Transverse colon (tissue), 4 donors: ENCODE data around the gene CLCA4. TPM values are rescaled to one million over a fixed set of nuclear protein-coding genes. Genes with fewer than 3 reads are reported as not detected.

ENCODE experiments used
- DNase-seq: peaks from one replicate; pipeline ENCODE4 v3.0.0-alpha.2; 2019
- H3K27ac ChIP-seq, 4 donors: fragments of 200-600 bp; sonication (generic); 2 replicates each; pipeline ENCODE4 v1.5.1; 2016 to 2018; ENCODE audit warnings: inconsistent platforms in 4 of 4
- H3K27me3 ChIP-seq: fragments of 200-600 bp; sonication (generic); 2 replicates; pipeline ENCODE4 v1.5.1; 2017; ENCODE audit warnings: inconsistent platforms
- H3K36me3 ChIP-seq, 4 donors: fragments of 200-600 bp; sonication (generic); 2 replicates each; pipeline ENCODE4 v1.5.1; 2017 to 2019; ENCODE audit warnings: inconsistent platforms in 4 of 4
- H3K4me1 ChIP-seq, 4 donors: fragments of 200-600 bp; sonication (generic); 2 replicates each; pipeline ENCODE4 v1.5.1; 2017 to 2020; ENCODE audit warnings: inconsistent platforms in 4 of 4
- H3K4me3 ChIP-seq, 4 donors: fragments of 200-600 bp; sonication (generic); 1 replicate in 1 of 4; 2 replicates in 3 of 4; pipeline versions ENCODE4 v1.5.1 to v1.6.1; 2017 to 2019; ENCODE audit warnings: inconsistent platforms in 4 of 4
- H3K9me3 ChIP-seq, 2 donors: fragments of 200-600 bp; sonication (generic); 2 replicates each; pipeline ENCODE4 v1.5.1; 2017 to 2019; ENCODE audit warnings: inconsistent platforms in 2 of 2
- CTCF ChIP-seq, 5 experiments: fragments of 200-600 bp in 3 of 5; fragments of 450-650 bp in 2 of 5; sonication (generic) in 3 of 5; IDR thresholded peaks; 1 replicate in 2 of 5; 2 replicates in 3 of 5; pipeline ENCODE4 v1.5.1; 2016 to 2017; ENCODE audit warnings: antibody characterized with exemption in 5 of 5, inconsistent platforms in 3 of 5, mild to moderate bottlenecking in 2 of 5, moderate library complexity in 1 of 5
- EP300 ChIP-seq: sonication (generic); formaldehyde crosslinking; IDR thresholded peaks from one replicate; pipeline ENCODE4 v1.6.1; 2017; ENCODE audit warnings: antibody characterized with exemption, low read depth
- POLR2A ChIP-seq: fragments of 450-650 bp; IDR thresholded peaks from one replicate; pipeline ENCODE4 v1.6.1; 2016; ENCODE audit warnings: antibody characterized with exemption, mild to moderate bottlenecking, moderate library complexity
- POLR2AphosphoS5 ChIP-seq, 3 donors: sonication (generic); formaldehyde crosslinking; IDR thresholded peaks; one replicate each; pipeline ENCODE4 v1.6.1; 2016; ENCODE audit warnings: antibody characterized with exemption in 3 of 3
- WGBS, 2 donors: methylation state at CpG; one replicate each; pipeline ENCODE4 v1.1.5; 2018; ENCODE audit warnings: low coverage in 1 of 2; 5-methylcytosine and 5-hydroxymethylcytosine counted together
- in situ Hi-C, 4 donors: fragments of 200-750 bp; cut with MboI; loops; one replicate each; pipeline versions ENCODE4 v1.15.0 to v1.15.1; 2017; ENCODE audit warnings: low sequenced_read_pairs in 3 of 4, low pct_ligation_motif_present in 1 of 4, low pct_unique_long_range_greater_than_20kb in 1 of 4
- intact Hi-C: fragments of 100-400 bp; cut with DNase I; formaldehyde crosslinking; loops from one replicate; pipeline ENCODE4 v1.15.1; 2023; ENCODE audit warnings: low total_unique reads
- total RNA-seq, 4 donors: library from RNA; depleted of rRNA; stranded (reverse); fragments of >200 nt; gene quantifications; one replicate each; pipeline ENCODE4 v1.1.0, GENCODE V29; 2016

Gene CLCA4
- total RNA-seq, 4 donors from 2014 or later, result 0.40 to 1,312 (median 849) TPM

- in situ Hi-C loops, result no loop called here
- Histone ChIP-seq H3K27me3 (no peaks in the 10 kb centered on the region), H3K27ac (no peak overlapping the region), H3K4me1 (peaks cover 0 to 15% (median 4%) of the 10 kb centered on the region in 4 donors), H3K36me3 (no peaks in the 10 kb centered on the region), H3K4me3 (no peak overlapping the region), H3K9me3 (no peaks in the 10 kb centered on the region)
- WGBS, 2 donors, result 39 to 65% methylated on average over 2 to 3 of the region's 3 CpGs
- intact Hi-C loops, result no loop called here
- no peak for TF ChIP-seq CTCF (IDR thresholded peaks at IDR 0.05)
- no peak for TF ChIP-seq EP300
- no peak for TF ChIP-seq POLR2A
- no peak for TF ChIP-seq POLR2AphosphoS5 (IDR thresholded peaks at IDR 0.05)
- DNase-seq, result no peak
Observed at GRCh38 chr1:86551305-86551704, 4.4 kb downstream of the CLCA4 start.

DNA sequence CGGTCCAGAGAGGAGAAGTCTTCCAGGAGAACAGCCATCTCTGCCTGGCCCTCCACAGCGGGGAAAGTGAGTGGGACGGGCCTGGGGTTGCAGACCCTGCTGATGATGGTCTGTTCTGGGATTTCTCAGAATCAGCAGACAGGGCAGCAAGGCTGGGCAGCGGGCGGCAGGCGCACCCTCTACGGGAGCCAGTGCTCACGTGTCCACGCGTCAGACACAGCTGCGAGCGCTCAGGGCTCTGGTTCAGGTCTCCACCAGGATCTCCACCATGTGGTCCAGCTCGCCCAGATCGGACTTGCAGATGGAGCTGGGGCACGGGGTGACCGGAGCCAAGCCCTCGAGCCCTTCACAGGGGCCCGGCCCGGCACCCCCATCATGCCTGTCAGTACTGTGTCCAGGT lies 5.5 kb downstream of the CLCA4 start:
- Histone ChIP-seq H3K27me3 (no peaks in the 10 kb centered on the region), H3K4me3 (no peak overlapping the region), H3K4me1 (peaks cover 0 to 10% (median 4%) of the 10 kb centered on the region in 4 donors), H3K36me3 (no peaks in the 10 kb centered on the region), H3K27ac (no peak overlapping the region), H3K9me3 (no peaks in the 10 kb centered on the region)
- in situ Hi-C loops, result no loop called here
- intact Hi-C loops, result no loop called here
- TF ChIP-seq EP300 (no peak), CTCF (IDR thresholded peaks at IDR 0.05) (no peak), POLR2AphosphoS5 (IDR thresholded peaks at IDR 0.05) (no peak), POLR2A (no peak)
- WGBS, 2 donors, result 93 to 94% methylated on average over 3 to 19 of the region's 19 CpGs
- no peak for DNase-seq

DNA sequence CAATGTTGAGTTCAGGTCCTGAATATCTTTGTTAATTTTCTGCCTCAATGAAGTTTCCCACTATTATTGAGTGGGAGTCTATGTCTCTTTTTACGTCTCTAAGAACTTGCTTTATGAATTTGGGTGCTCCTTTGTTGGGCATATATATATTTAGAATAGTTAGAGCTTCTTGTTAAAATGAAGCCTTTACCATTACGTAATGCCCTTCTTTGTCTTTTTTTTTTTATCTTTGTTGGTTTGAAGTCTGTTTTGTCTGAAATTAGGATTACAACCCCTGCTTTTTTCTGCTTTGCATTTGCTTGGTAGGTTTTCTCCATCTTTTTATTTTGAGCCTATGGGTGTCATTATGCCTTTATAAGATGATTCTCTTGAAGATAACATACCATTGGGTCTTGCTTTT lies 10.9 kb downstream of the CLCA4 start:
- in situ Hi-C loops (no loop called here), intact Hi-C loops (no loop called here)
- DNase-seq, result no peak
- WGBS, 2 donors, result 91 to 95% methylated on average over 2 of the region's 2 CpGs
- no peaks in the 10 kb centered on the region for H3K36me3 ChIP-seq
- H3K27ac ChIP-seq, result no peak overlapping the region
- no peak for TF ChIP-seq POLR2AphosphoS5 (IDR thresholded peaks at IDR 0.05)
- TF ChIP-seq POLR2A, result no peak
- no peak for TF ChIP-seq EP300
- no peak for TF ChIP-seq CTCF (IDR thresholded peaks at IDR 0.05)
- H3K4me3 ChIP-seq, result no peak overlapping the region
- no peaks in the 10 kb centered on the region for H3K4me1 ChIP-seq
- H3K9me3 ChIP-seq, result peaks cover 0 to 6% of the 10 kb centered on the region in 2 donors
- no peaks in the 10 kb centered on the region for H3K27me3 ChIP-seq

DNA sequence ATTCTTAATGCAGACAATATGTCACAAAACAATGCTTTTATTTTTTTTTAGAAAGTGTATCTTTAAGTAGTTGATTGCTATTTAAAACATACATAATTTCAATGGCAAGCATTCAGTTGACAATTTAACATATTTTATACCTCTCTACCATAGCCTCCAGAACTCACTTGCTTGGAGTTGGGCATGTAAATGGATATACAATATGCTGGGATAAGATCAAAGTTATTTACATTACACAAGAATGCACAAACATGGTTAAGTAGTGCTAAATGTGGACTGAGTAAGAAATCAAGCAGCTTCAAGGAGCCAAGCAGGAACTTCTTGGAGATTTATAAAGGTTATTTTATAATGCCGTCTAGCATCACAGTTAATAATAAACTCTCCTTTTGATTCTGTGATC lies 17.0 kb downstream of the CLCA4 start:
- in situ Hi-C loops, result no loop called here

More for the DNA sequence above, 17.0 kb downstream of the CLCA4 start:
- Histone ChIP-seq H3K27me3 (no peaks in the 10 kb centered on the region), H3K36me3 (no peaks in the 10 kb centered on the region), H3K27ac (no peak overlapping the region), H3K4me1 (no peaks in the 10 kb centered on the region), H3K9me3 (no peaks in the 10 kb centered on the region), H3K4me3 (no peak overlapping the region)
- TF ChIP-seq POLR2A, result no peak
- no peak for TF ChIP-seq EP300
- no peak for TF ChIP-seq CTCF (IDR thresholded peaks at IDR 0.05)
- no peak for TF ChIP-seq POLR2AphosphoS5 (IDR thresholded peaks at IDR 0.05)
- no peak for DNase-seq
- 55 to 60% methylated on average over 1 of the region's 1 CpG for WGBS, 2 donors
- intact Hi-C loops, result no loop called here
